Stimulated activated CD4-positive, alpha-beta T cell treated with anti-CD3 and anti-CD28 coated beads, Interleukin-1b, Interleukin-23, amount 100 ng/mL, for 1 hour (primary cell): Measurements from ENCODE around the gene TBCK.

ENCODE experiments used
- DNase-seq, 2 donors: peaks; one replicate each; pipeline ENCODE4 v3.0.0-alpha.2; 2020; ENCODE audit warnings: low read depth in 2 of 2

The TBCK gene

DNA sequence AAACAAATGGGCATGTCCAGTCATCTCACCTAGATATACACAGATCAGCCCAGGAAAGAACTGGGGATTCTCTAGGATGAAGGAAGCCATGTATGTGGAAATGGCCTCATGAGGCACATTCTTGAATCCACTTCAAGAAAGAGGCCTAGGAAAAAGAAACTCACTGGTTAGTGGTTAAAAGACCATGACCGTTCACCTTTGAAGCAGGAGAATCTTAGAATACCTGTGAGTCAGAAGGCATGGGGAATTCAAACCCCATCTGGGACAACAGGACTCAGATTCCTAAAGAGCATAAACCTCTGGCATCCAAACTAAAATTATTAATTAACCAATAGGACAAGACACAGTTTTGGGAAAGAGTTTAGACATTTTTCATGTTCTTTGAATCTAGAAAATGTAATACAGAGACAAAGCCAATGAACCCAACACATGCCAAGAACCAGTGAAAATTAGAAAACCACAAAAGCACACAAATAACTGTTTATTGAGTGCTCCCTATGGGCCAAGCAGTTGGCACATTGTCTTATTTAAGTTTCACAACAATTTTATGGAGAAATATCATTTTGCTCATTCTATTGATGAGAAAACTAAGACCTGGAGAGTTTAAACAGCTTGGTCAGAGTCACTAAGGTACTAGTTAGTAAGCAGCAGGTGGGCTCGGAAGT is 323.2 kb downstream of the TBCK start:
- DNase-seq: no peak

GRCh38 chr4:105991726-105992125 is 324.3 kb downstream of the TBCK start:
- DNase-seq: no peak
